Stimulated activated CD8-positive, alpha-beta memory T cell treated with anti-CD3 and anti-CD28 coated beads, Interleukin-4, amount 100 ng/mL, for 24 hours (primary cell): ENCODE results near the gene MICU1.
"Not testable (repeated sequence)": the region's sequence is repeated elsewhere in the genome, so short reads cannot be mapped to it uniquely, and the experiment has no call there.

ENCODE experiments used
- DNase-seq: peaks from one replicate; pipeline ENCODE4 v3.0.0-alpha.2; 2020; ENCODE audit warnings: low read depth

Gene MICU1

DNA sequence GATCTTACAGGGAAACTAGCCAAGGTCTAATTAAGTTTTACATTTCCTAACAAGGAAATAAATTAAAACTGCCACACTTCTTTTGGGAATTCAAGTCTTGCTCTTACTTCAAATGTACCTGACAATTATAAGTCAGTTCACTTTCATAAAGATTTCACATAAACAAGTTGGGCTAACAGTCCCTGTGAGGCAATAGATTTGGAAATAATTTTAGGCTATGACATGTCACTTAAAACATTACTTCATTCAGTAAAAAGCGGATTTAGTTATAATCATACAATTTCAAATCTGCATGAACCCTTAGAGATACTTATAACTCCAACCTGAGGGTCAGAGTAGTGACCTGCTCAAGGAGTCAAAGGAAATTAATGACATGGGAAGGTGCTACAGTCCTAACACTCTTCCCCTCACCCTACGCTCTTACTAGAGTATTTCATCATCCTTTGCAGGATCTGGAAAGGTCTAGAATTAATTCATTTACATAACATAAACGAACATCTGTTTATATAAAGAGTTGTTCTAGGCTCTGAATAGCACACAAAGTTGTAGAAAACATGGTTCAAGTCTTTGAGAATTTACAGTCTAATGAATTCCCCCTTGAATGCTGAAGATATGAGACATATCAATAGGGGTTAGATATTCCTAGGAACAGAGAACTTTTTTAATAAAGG lies 238.8 kb downstream of the MICU1 start:
- DNase-seq = no peak

DNA sequence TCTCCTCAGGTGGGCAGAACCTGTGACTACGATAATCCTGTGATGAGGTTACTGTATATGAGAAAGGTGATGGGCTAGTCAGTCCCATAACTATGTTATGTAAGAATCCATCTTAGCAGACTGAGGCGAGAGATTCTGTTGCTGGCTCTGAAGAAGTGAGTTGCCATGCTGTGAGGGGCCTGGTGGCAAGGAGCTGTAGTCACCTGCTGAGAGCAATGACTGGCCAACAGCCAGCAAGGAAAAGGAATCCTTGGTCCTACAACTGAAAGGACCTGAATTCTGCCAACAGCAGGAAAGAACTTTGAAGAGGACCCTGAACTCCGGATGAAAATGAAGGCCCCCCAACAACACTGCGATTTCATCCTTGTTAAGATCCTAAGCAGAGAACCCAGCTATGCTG lies 240.2 kb downstream of the MICU1 start:
- no peak for DNase-seq

DNA sequence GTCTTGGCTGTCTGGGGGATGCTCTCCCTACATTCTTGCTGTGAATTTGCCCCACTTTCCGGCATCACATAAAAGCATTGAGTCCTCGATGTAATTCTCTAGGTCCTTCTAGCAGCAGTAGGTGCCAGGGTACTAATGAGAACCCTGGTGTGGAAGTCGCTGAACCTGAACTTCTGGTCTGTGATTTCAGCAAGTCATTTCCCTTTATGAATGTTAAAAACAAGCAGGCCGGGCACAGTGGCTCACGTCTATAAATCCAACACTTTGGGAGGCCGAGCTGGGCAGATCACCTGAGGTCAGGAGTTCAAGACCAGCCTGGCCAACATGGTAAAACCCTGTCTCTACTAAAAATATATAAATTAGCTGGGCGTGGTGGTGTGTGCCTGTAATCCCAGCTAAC lies 240.9 kb downstream of the MICU1 start:
- not testable (repeated sequence) for DNase-seq

- no peak for DNase-seq
Observed at GRCh38 chr10:72379776-72380175, 246.1 kb downstream of the MICU1 start.

DNA sequence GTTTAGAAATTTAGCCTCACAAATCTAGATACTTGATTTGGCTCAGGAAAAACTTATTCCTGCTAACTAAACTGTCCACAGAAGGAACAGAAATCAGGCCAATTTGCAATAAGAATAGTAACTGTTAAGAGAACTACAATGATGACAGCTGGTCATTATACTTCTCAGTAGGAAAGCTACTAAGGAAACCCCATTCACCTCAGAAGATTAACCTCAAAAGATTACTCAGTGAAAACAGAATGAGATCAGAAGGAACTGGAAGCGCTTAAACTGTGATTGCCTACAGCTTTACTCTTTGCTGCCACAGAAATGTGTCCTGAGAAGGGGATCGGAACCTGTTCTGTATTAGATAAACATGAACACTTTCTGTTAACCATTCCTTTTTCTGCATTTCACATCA lies 246.8 kb downstream of the MICU1 start:
- no peak for DNase-seq

- no peak for DNase-seq
Observed at GRCh38 chr10:72375585-72375984, 250.3 kb downstream of the MICU1 start.

DNA sequence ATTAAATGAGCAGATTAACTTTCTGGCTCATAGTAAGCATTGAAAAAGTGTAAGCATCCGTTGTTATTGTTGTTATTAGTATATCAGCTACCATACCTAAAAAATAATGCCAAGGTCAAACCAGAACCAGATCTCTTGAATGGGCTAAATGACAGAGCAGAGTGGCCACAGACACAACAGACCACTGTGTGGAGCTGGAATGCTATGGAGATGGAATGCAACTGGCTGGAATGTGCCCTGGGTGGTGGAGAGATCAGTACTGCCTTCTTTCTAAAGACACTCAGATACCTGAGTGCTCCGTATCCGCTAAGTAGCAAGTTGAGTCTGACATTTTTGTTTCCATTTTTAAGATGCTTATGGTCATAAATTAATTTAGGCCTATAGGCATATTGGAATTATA lies 250.7 kb downstream of the MICU1 start:
- no peak for DNase-seq

GRCh38 chr10:72370201-72370722 lies 255.6 kb downstream of the MICU1 start:
- no peak for DNase-seq

GRCh38 chr10:72367301-72367960 lies 258.4 kb downstream of the MICU1 start:
- DNase-seq = no peak

DNA sequence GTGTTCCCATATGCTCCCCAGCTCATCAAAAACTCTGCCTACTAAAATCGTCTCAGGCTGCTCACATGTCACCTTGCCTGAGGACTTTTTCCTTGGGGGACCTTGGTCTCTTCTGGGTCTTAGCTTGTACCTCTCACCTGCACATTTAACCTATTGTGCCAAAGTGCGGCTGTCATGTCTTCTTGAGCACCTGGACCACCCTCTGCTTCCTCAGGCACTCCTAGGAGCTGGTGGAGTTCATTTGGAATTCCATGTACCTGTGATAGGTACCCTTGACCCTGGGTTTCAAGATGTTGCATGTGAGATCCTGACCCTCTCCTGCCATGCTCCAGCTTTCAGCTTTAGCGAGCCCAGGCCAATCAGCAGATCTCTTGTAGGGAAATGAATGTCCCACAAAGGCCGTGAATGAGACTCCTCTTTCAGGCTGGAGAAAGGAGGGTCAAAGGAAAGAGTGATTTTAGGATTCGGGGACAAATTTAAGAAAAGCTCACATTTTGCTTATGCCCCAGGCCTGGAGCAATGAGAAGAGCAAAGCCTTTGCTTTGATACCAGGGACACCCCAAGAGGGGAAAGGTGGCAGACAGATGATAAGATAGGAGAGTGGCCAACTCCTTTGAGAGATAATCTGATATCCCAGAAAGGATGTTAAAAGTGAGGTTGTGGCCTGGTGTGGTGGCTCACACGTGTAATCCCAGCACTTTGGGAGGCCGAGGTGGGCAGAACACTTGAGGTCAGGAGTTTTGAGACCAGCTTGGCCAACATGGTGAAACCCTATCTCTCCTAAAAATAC lies 260.6 kb downstream of the MICU1 start:
- no peak for DNase-seq

DNA sequence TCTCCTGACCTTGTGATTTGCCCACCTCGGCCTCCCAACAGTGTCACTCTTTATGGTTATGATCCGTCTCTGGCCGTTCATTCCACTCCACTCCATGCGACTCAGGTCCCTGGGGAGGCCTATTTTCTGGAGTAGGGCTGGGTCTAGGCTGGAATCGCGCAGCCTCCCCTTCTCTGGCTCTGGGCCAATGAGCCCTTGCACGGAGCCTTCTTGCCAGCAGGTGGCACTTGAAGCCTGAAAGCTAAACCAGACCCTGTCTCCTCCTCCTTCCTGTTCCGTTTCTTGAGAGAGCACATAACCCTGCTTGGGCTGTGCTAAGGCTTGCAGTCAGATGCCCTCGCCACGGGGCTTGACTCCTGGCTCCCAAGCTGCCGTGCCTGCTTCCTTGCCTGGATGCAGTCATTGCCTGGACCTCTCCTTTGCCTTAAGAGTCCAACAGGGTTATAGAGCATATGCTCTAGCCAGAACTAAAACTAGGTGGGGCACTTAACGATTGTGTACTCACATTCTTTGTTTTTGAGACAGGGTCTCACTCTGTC lies 261.6 kb downstream of the MICU1 start:
- DNase-seq = peak; percentile 69

- no peak for DNase-seq
Observed at GRCh38 chr10:72356987-72357386, 268.9 kb downstream of the MICU1 start.

DNA sequence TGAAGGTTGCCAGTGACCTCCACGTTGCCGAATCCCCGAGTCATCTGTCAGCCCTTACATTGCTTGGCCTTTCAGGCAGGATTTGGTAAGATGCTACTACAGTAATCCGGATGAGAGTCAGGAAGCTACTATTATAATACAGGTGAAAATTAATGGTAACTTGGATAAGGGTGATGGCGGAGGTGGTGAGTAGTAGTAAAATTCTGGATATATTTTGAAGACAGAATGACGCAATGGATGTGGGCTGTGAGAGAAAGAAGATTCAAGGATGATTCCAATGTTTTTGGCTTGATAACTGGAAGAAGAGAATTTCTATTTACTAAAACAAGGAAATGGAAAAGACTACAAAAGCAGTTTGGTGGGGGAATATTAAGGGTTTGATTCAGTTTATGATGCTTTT lies 269.8 kb downstream of the MICU1 start:
- DNase-seq = no peak

- no peak for DNase-seq
Observed at GRCh38 chr10:72355214-72355555, 270.7 kb downstream of the MICU1 start.

DNA sequence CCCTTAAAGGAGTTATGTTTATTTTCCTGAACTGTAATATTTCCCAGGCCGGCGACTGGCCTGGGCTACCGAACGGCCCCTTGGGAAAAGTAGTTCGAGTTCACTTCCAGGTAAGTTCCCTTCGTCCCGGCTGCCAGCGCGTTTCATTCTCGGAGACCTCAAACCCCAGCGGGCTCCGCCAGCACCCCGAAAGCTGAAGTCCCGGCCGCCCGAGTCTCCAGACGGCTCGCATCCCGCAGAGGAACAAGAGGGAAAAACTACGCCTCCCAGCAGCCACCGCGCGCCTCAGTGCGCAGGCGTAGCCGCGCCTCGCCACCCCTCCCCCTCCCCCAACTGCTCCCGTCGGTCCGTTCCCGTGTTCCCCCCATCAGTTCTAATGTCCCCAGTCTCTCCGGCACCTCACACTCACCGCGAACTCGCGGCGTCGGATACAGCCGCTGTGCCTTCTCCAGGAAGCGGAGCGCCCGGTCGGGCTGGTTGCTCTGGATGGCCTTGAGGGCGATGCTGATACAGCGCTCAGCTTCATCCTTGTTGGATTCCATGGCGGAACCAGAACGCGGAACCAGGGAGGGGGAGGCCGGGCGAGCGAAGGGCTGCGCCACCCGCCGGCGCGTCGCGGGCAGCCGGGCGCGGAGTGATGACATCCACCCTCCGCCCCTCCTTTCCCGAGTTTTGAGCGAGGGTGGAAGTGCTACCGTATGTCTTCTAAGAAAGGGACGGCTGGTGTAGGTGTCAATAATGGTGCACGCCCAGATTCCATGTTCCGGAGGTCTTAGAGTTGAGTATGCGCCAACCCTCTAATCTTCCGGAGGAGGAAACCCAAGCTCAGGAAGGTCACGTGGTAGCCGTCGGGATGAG lies 271.3 kb downstream of the MICU1 start, which contains the start of gene DNAJB12:
Gene DNAJB12 (minus strand): TSS at position 564 of the 858 bp plus-strand sequence. CDS start 22 bp downstream, at position 542.
- DNase-seq = peak; percentile 81

- no peak for DNase-seq
Observed at GRCh38 chr10:72353965-72354355, 271.9 kb downstream of the MICU1 start.

GRCh38 chr10:72353028-72353964 lies 272.6 kb downstream of the MICU1 start:
- no peak for DNase-seq

DNA sequence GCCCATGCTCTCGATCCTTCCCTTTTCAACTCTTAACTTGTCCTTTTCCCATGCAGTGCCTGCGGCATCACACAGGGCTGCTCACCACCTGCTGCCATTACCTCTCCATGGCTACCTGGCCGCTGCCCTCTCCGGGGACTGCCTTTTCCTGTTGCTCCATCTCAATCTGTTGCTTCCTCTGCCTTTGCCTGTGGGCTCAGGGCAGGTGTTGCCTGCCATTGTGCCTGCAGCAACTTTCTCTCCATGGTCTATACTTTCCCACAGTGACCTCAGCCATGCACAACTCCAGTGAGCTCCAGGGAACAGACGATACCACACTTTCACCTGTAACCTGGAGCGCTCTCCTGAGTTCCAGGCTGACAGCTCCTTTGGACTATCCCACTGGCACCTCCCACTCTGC lies 274.4 kb downstream of the MICU1 start:
- DNase-seq = no peak

GRCh38 chr10:72349438-72349837 lies 276.4 kb downstream of the MICU1 start:
- no peak for DNase-seq

- DNase-seq = no peak
Observed at GRCh38 chr10:72348282-72348681, 277.6 kb downstream of the MICU1 start.
